Testis (tissue), 2 donors: ENCODE data around the gene MYH14.

ENCODE experiments used
- POLR2A ChIP-seq: fragments of 450-650 bp; IDR thresholded peaks from one replicate; pipeline ENCODE4 v1.6.1; 2017; ENCODE audit warnings: antibody characterized with exemption, mild to moderate bottlenecking, moderate library complexity
- TF ChIP-seq, protein P1 (sequence below), 3 experiments: fragments of 450-650 bp in 2 of 3; fragments of 200-600 bp in 1 of 3; sonication (generic) in 1 of 3; IDR thresholded peaks; one replicate each; pipeline ENCODE4 v1.5.1; 2016 to 2019; ENCODE audit warnings: antibody characterized with exemption in 3 of 3, mild to moderate bottlenecking in 2 of 3, moderate library complexity in 1 of 3

DNA sequence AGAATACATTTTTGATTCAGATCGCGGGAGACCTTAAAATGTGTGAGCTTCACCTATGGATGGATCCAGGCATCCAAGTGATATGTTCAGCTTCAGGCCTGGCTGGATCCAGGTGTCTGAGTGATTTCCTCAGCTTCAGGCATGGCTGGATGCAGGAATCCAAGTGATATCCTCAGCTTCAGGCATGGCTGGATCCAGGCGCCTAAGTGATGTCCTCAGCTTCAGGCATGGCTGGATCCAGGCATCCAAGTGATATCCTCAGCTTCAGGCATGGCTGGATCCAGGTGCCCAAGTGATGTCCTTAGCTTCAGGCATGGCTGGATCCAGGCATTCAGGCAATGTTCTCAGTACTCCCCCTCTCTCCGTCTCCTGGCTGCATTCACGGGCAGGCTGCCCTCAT, 65.1 kb downstream of the MYH14 start:
- TF ChIP-seq, protein P1, sequence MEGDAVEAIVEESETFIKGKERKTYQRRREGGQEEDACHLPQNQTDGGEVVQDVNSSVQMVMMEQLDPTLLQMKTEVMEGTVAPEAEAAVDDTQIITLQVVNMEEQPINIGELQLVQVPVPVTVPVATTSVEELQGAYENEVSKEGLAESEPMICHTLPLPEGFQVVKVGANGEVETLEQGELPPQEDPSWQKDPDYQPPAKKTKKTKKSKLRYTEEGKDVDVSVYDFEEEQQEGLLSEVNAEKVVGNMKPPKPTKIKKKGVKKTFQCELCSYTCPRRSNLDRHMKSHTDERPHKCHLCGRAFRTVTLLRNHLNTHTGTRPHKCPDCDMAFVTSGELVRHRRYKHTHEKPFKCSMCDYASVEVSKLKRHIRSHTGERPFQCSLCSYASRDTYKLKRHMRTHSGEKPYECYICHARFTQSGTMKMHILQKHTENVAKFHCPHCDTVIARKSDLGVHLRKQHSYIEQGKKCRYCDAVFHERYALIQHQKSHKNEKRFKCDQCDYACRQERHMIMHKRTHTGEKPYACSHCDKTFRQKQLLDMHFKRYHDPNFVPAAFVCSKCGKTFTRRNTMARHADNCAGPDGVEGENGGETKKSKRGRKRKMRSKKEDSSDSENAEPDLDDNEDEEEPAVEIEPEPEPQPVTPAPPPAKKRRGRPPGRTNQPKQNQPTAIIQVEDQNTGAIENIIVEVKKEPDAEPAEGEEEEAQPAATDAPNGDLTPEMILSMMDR (IDR thresholded peaks at IDR 0.05), result no peak
- TF ChIP-seq POLR2A, result no peak
